ENCODE data around the gene ITPK1. TPM values are rescaled to one million over a fixed set of nuclear protein-coding genes. Genes with fewer than 3 reads are reported as not detected.

Gene ITPK1
- total and polyA plus RNA-seq, 2 donors (not counting 3 experiments of a cell fraction or from before 2014, with no cell fraction given): 39.6 to 51.8 TPM

- intact Hi-C loops (cut with micrococcal nuclease) (no loop called here), dilution Hi-C loops (cut with MboI; ENCODE audit: extremely low pct_ligation_motif_present, low sequenced_read_pairs) (no loop called here)
- Histone ChIP-seq H3K4me3 (replicated peaks in 1 of 3; ENCODE audit: insufficient read depth in 1 of 3, low read depth in 1 of 3, low read length in 3 of 3) (no peak overlapping the region), H3K9ac (replicated peaks; ENCODE audit: extremely low read depth, insufficient read depth, low read length) (no peak overlapping the region), H4K20me1 (replicated peaks; ENCODE audit: control insufficient read depth, extremely low read depth, insufficient read depth, low read length) (no peaks in the 10 kb centered on the region), H3K4me2 (ENCODE audit: insufficient read depth, low read length) (no peak overlapping the region), H2AFZ (ENCODE audit: low read depth, low read length) (no peak overlapping the region), H3K9me3 (replicated peaks; ENCODE audit: control insufficient read depth, insufficient read depth, low read length) (no peaks in the 10 kb centered on the region), H3K27me3 (ENCODE audit: control insufficient read depth in 2 of 2, insufficient read depth in 2 of 2, low read length in 2 of 2) (no peaks in the 10 kb centered on the region), H3K36me3 (ENCODE audit: control insufficient read depth in 2 of 2, extremely low read depth in 1 of 2, insufficient read depth in 2 of 2, low read length in 2 of 2) (no peaks in the 10 kb centered on the region), H3K4me1 (ENCODE audit: control insufficient read depth, extremely low read depth, insufficient read depth, low read length) (no peaks in the 10 kb centered on the region), H3K79me2 (ENCODE audit: control insufficient read depth, insufficient read depth, low read length) (no peaks in the 10 kb centered on the region), H3K9me1 (replicated peaks; ENCODE audit: control insufficient read depth, extremely low read depth, insufficient read depth, low read length) (no peaks in the 10 kb centered on the region), H3K27ac (ENCODE audit: insufficient read depth, low read depth, low read length) (no peak overlapping the region)
- no TSS peak for BruUV-seq (replicated peaks)
- ChIA-PET POLR2A (no interaction called here), CTCF (no interaction called here)
- DNase-seq (ENCODE audit: low read depth, low spot score): no peak
- no peak for FAIRE-seq
- no peak for TF ChIP-seq JUN (IDR thresholded peaks at IDR 0.05; ENCODE audit: borderline replicate concordance, insufficient read depth, insufficient read length, low read depth)
- no peak for TF ChIP-seq EZH2 (IDR thresholded peaks at IDR 0.05; ENCODE audit: borderline replicate concordance, low read depth, low read length, severe bottlenecking)
- TF ChIP-seq POLR2A (IDR thresholded peaks at IDR 0.05; ENCODE audit: low read depth, low read length): no peak
- TF ChIP-seq CTCF (IDR thresholded peaks at IDR 0.05; ENCODE audit: extremely low read depth in 1 of 2, insufficient read depth in 1 of 2, low read depth in 1 of 2, low read length in 2 of 2): no peak
- TF ChIP-seq FOS (IDR thresholded peaks at IDR 0.05; ENCODE audit: borderline replicate concordance, insufficient read depth, low read length): no peak
- no peak for TF ChIP-seq GATA2 (IDR thresholded peaks at IDR 0.05; ENCODE audit: insufficient read depth, insufficient read length, low read depth, low read length)
- no peak for TF ChIP-seq MAX (IDR thresholded peaks at IDR 0.05; ENCODE audit: insufficient read depth, insufficient read length)
- TF ChIP-seq POLR2AphosphoS5 (IDR thresholded peaks at IDR 0.05; ENCODE audit: insufficient read depth, low read depth, low read length): no peak
- no peak for TF ChIP-seq MYC (IDR thresholded peaks at IDR 0.05; ENCODE audit: low read depth, low read length)
Observed at GRCh38 chr14:93015064-93015463, 100.7 kb downstream of the ITPK1 start.
